ENCODE measurements around the gene TOE1.

DNA sequence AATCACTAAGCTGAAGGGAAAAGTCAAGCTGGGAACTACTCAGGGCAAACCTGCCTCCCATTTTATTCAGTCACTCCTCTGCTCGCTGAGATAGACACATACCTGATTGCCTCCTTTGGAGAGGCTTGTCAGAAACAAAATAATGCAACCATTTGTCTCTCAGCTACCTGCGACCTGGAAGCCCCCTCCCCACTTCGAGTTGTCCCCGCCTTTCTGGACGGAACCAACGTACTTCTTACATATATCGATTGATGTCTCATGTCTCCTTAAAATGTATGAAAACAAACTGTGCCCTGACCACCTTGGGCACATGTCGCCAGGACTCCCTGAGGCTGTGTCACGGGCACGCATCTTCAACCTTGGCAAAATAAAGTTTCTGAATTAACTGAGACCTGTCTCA lies 34.7 kb upstream of the TOE1 start:
- no peak for TF ChIP-seq POLR2A (IDR thresholded peaks at IDR 0.05)
- TF ChIP-seq, protein P1, sequence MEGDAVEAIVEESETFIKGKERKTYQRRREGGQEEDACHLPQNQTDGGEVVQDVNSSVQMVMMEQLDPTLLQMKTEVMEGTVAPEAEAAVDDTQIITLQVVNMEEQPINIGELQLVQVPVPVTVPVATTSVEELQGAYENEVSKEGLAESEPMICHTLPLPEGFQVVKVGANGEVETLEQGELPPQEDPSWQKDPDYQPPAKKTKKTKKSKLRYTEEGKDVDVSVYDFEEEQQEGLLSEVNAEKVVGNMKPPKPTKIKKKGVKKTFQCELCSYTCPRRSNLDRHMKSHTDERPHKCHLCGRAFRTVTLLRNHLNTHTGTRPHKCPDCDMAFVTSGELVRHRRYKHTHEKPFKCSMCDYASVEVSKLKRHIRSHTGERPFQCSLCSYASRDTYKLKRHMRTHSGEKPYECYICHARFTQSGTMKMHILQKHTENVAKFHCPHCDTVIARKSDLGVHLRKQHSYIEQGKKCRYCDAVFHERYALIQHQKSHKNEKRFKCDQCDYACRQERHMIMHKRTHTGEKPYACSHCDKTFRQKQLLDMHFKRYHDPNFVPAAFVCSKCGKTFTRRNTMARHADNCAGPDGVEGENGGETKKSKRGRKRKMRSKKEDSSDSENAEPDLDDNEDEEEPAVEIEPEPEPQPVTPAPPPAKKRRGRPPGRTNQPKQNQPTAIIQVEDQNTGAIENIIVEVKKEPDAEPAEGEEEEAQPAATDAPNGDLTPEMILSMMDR (IDR thresholded peaks at IDR 0.05): no peak
